Right atrium auricular region (tissue), 2 donors: ENCODE results near the gene C10orf53. TPM values are rescaled to one million over a fixed set of nuclear protein-coding genes. Genes with fewer than 3 reads are reported as not detected.

Experiments used
- DNase-seq: peaks from one replicate; pipeline ENCODE4 v3.0.0-alpha.2; 2019; ENCODE audit warnings: low spot score
- H3K27ac ChIP-seq, 2 donors: fragments of 200-600 bp; sonication (generic); 1 replicate in 1 of 2; 2 replicates in 1 of 2; pipeline ENCODE4 v1.5.1; 2016 to 2019
- H3K27me3 ChIP-seq, 2 donors: fragments of 200-600 bp; sonication (generic); one replicate each; pipeline versions ENCODE4 v1.5.1 to v1.6.0; 2017 to 2019
- H3K36me3 ChIP-seq: fragments of 200-600 bp; sonication (generic); one replicate; pipeline ENCODE4 v1.5.1; 2016
- H3K4me1 ChIP-seq, 2 donors: fragments of 200-600 bp; sonication (generic); one replicate each; pipeline versions ENCODE4 v1.5.1 to v1.6.0; 2017 to 2019
- H3K4me3 ChIP-seq, 2 donors: fragments of 200-600 bp; sonication (generic); 1 replicate in 1 of 2; 2 replicates in 1 of 2; pipeline ENCODE4 v1.5.1; 2017 to 2019; ENCODE audit warnings: mild to moderate bottlenecking in 1 of 2, moderate library complexity in 1 of 2
- H3K9me3 ChIP-seq, 2 donors: fragments of 200-600 bp; sonication (generic); one replicate each; pipeline ENCODE4 v1.5.1; 2019
- total RNA-seq, 2 donors: library from RNA; depleted of rRNA; stranded (reverse); fragments of >200 nt; gene quantifications; one replicate each; pipeline ENCODE4 v1.1.0, GENCODE V29; 2016
- TF ChIP-seq, protein P1 (sequence below), 2 donors: fragments of 200-600 bp; sonication (generic); IDR thresholded peaks; one replicate each; pipeline ENCODE4 v1.5.1; 2019; ENCODE audit warnings: antibody characterized with exemption in 2 of 2

Gene C10orf53
- total RNA-seq, 2 donors from 2014 or later, result not detected

DNA sequence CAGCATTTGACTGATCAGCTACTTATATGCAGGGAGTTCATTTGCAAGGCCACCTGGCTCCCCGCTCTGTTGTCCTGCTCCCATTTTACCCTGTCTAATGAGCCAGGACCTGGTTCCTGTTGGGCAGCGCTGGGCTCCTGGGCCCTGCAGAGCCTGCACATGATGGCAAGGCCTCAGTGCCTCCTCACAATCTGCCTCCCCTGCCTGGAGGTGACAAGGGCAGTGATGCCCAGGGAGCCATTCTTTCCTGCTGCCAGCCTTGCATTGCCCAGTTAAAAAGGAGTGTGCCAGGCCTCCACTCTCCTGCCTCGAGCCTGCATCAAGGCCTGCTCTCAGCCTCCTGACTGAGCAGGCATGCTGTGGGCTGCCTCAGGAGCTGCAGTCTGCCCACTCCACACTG is 37.1 kb upstream of the C10orf53 start:
- Histone ChIP-seq H3K4me1 (no peaks in the 10 kb centered on the region), H3K9me3 (no peaks in the 10 kb centered on the region), H3K27ac (no peak overlapping the region), H3K27me3 (no peaks in the 10 kb centered on the region), H3K4me3 (no peak overlapping the region), H3K36me3 (no peaks in the 10 kb centered on the region)
- TF ChIP-seq, protein P1, sequence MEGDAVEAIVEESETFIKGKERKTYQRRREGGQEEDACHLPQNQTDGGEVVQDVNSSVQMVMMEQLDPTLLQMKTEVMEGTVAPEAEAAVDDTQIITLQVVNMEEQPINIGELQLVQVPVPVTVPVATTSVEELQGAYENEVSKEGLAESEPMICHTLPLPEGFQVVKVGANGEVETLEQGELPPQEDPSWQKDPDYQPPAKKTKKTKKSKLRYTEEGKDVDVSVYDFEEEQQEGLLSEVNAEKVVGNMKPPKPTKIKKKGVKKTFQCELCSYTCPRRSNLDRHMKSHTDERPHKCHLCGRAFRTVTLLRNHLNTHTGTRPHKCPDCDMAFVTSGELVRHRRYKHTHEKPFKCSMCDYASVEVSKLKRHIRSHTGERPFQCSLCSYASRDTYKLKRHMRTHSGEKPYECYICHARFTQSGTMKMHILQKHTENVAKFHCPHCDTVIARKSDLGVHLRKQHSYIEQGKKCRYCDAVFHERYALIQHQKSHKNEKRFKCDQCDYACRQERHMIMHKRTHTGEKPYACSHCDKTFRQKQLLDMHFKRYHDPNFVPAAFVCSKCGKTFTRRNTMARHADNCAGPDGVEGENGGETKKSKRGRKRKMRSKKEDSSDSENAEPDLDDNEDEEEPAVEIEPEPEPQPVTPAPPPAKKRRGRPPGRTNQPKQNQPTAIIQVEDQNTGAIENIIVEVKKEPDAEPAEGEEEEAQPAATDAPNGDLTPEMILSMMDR (IDR thresholded peaks at IDR 0.05), result no peak
- DNase-seq, result no peak

- Histone ChIP-seq H3K36me3 (no peaks in the 10 kb centered on the region), H3K27me3 (no peaks in the 10 kb centered on the region), H3K4me3 (no peak overlapping the region), H3K27ac (no peak overlapping the region), H3K9me3 (no peaks in the 10 kb centered on the region), H3K4me1 (no peaks in the 10 kb centered on the region)
- TF ChIP-seq, protein P1 (IDR thresholded peaks at IDR 0.05), result no peak
- no peak for DNase-seq
These were observed 36.0 kb upstream of the C10orf53 start for GRCh38 chr10:49643241-49644034.

DNA sequence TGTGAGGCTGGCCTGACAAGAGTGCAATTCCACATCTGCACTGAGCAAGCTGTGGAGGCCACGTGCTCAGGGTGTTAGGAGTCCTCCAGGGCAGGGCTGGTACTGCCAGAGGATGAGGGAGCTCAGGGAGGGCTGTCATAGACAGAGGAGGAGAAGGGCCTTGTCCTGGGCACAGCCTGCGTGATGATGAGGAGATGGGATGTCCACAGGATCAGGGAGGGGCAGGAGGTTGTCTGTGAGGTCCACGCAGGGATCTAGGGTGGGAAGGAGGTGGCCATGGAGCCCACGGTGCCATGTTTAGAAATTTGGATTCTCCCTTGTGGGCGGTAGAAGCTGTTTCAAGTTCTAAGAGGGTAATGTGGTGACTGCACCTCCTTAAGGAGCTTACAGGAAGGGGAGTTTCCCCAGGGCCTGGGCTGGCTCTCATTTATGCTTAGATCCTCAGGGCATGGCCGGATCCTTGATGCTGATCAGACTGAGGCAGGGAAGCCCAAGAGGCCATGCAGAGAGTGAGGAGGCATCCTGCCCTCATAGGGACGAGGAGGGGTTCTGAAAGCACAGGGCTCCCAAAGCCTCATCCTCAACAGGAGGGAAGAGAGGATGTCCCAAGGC is 35.3 kb upstream of the C10orf53 start:
- H3K4me3 ChIP-seq, result no peak overlapping the region
- no peaks in the 10 kb centered on the region for H3K9me3 ChIP-seq
- no peak for DNase-seq
- no peaks in the 10 kb centered on the region for H3K36me3 ChIP-seq
- no peaks in the 10 kb centered on the region for H3K27me3 ChIP-seq
- H3K27ac ChIP-seq, result no peak overlapping the region
- H3K4me1 ChIP-seq, result no peaks in the 10 kb centered on the region
- TF ChIP-seq, protein P1 (IDR thresholded peaks at IDR 0.05), result no peak

DNA sequence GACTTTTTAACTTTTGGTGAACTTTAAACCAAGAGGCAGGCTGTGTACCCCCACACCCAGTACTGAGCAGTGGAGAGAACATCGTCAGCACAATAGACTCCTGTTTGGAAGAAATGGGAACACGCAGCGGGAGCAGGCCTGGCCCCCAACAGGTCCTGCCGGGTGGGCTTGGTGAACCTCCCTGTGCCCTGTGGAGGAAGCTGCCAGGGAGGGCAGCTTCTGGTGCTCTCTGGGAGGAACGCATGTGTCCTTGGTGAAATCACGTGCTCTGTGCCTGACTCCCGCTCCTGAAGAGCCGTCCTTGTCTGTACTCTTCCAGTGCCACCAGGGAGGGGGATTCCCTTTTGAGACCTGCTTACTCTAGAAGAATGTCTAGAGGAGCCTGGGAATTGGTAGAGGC is 34.0 kb upstream of the C10orf53 start:
- TF ChIP-seq, protein P1 (IDR thresholded peaks at IDR 0.05), result no peak
- no peaks in the 10 kb centered on the region for H3K4me1 ChIP-seq
- no peaks in the 10 kb centered on the region for H3K27me3 ChIP-seq
- H3K27ac ChIP-seq, result no peak overlapping the region
- H3K36me3 ChIP-seq, result no peaks in the 10 kb centered on the region
- no peak for DNase-seq
- no peak overlapping the region for H3K4me3 ChIP-seq
- H3K9me3 ChIP-seq, result no peaks in the 10 kb centered on the region

GRCh38 chr10:49645871-49646870 is 33.3 kb upstream of the C10orf53 start:
- Histone ChIP-seq H3K27me3 (no peaks in the 10 kb centered on the region), H3K36me3 (no peaks in the 10 kb centered on the region), H3K27ac (no peak overlapping the region), H3K4me3 (no peak overlapping the region), H3K9me3 (no peaks in the 10 kb centered on the region), H3K4me1 (no peaks in the 10 kb centered on the region)
- TF ChIP-seq, protein P1 (IDR thresholded peaks at IDR 0.05), result no peak
- no peak for DNase-seq
